ENCODE data around the gene ERBB2.

DNA sequence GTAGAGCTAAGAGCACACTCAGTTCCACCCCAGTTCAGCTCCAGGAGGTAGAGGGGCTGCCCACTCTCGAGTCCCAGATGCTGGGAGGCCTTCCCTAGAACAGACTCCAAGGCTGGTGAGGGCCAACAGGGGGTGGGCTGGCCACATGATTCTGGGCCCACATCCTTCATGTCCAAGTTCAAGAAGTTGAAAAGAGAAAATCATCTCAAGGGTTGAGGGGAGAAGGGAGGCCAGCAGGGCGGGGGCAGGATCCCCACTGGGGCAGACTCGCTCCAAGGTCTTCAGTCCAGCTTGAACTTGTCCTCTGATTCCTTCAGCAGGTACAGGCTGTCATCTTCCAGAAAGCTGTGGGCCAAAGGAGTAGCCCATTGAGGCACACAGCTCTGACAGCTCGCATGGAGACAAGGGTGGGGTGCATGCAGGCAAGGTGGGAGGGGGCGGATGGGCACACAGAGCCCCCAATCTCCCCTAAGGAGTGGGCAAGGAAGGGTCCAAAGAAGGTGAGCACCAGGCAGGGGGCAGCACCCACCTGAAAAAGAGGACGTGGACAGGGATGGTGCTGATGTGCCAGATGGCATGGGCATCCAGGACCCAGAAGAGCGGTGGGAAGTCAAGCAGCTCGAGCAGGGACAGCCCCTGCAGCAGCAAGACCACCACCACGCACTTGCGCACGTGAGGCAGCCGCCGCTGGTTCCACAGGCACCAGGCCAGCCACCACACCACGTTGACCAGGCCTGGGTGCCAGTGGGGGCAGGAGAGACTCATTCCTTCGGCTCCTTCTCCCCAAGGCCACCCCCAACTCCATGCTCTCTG is 27.1 kb upstream of the ERBB2 start:
- TF ChIP-seq, protein P1, sequence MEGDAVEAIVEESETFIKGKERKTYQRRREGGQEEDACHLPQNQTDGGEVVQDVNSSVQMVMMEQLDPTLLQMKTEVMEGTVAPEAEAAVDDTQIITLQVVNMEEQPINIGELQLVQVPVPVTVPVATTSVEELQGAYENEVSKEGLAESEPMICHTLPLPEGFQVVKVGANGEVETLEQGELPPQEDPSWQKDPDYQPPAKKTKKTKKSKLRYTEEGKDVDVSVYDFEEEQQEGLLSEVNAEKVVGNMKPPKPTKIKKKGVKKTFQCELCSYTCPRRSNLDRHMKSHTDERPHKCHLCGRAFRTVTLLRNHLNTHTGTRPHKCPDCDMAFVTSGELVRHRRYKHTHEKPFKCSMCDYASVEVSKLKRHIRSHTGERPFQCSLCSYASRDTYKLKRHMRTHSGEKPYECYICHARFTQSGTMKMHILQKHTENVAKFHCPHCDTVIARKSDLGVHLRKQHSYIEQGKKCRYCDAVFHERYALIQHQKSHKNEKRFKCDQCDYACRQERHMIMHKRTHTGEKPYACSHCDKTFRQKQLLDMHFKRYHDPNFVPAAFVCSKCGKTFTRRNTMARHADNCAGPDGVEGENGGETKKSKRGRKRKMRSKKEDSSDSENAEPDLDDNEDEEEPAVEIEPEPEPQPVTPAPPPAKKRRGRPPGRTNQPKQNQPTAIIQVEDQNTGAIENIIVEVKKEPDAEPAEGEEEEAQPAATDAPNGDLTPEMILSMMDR (IDR thresholded peaks at IDR 0.05), result no peak
- TF ChIP-seq POLR2AphosphoS5 (IDR thresholded peaks at IDR 0.05), result no peak
- TF ChIP-seq POLR2A (IDR thresholded peaks at IDR 0.05), result no peak

Measured in suprapubic skin (tissue), 4 donors.